ENCODE data around the gene COP1. TPM values are rescaled to one million over a fixed set of nuclear protein-coding genes. Genes with fewer than 3 reads are reported as not detected.
A peak's percentile ranks its signal among the peaks of the same experiment; 100 is the strongest.

COP1 gene
- total and polyA plus RNA-seq, 2 of the 4 experiments (the other 2 are of a cell fraction) = 17.8 to 35.0 TPM

GRCh38 chr1:176102768-176103350 lies 104.2 kb downstream of the COP1 start:
- BruUV-seq (replicated peaks) = no TSS peak
- Histone ChIP-seq H3K18ac (ENCODE audit: low read depth, low read length) (no peak overlapping the region), H3K23ac (ENCODE audit: low read depth, low read length) (no peak overlapping the region), H3K4me3 (ENCODE audit: insufficient read depth, low read depth, low read length) (no peak overlapping the region), H3K14ac (replicated peaks; ENCODE audit: low read depth, low read length) (no peak overlapping the region), H3K9me3 (ENCODE audit: control insufficient read depth, insufficient read depth, low read length) (peaks cover 6% of the 10 kb centered on the region), H2BK20ac (ENCODE audit: low read depth, low read length) (no peak overlapping the region), H4K5ac (ENCODE audit: low read depth, low read length) (no peak overlapping the region), H3K4me2 (ENCODE audit: low read depth, low read length) (no peak overlapping the region), H2AK5ac (ENCODE audit: low read depth, low read length) (no peak overlapping the region), H3K36me3 (ENCODE audit: control insufficient read depth, insufficient read depth, low read length) (peaks cover 7% of the 10 kb centered on the region), H4K20me1 (ENCODE audit: insufficient read depth, low read length) (no peaks in the 10 kb centered on the region), H3K27ac (ENCODE audit: insufficient read depth, low read length) (no peak overlapping the region), H2AK9ac (replicated peaks; ENCODE audit: low read depth, low read length, poor library complexity) (no peak overlapping the region), H3K56ac (ENCODE audit: extremely low read depth, insufficient read depth, low read length) (no peak overlapping the region), H3K9me1 (ENCODE audit: insufficient read depth, low read length) (no peaks in the 10 kb centered on the region; the same call in 1 of the 2 replicates), H3K9ac (ENCODE audit: low read depth, low read length) (no peak overlapping the region), H2AFZ (replicated peaks; ENCODE audit: low read length, poor library complexity) (no peak overlapping the region), H3K79me1 (ENCODE audit: low read depth in 1 of 2, low read length in 2 of 2) (peaks cover 8 to 12% of the 10 kb centered on the region in 2 experiments; a peak in 3 of 4 replicates), H2BK15ac (ENCODE audit: low read depth, low read length) (no peak overlapping the region), H4K91ac (ENCODE audit: insufficient read depth, low read depth, low read length) (no peak overlapping the region), H2BK5ac (ENCODE audit: low read depth, low read length, poor library complexity, severe bottlenecking) (no peak overlapping the region), H3K4me1 (ENCODE audit: control insufficient read depth, insufficient read depth, low read length) (no peaks in the 10 kb centered on the region), H2BK120ac (ENCODE audit: low read depth, low read length) (no peak overlapping the region), H3K27me3 (ENCODE audit: control insufficient read depth, insufficient read depth, low read length) (no peaks in the 10 kb centered on the region), H3K4ac (ENCODE audit: low read depth, low read length) (no peak overlapping the region), H4K8ac (ENCODE audit: low read depth in 2 of 2, low read length in 2 of 2) (no peak overlapping the region)
- dilution Hi-C loops (cut with HindIII; ENCODE audit: low sequenced_read_pairs, unreplicated experiment) (no loop called here), in situ Hi-C loops (cut with MboI; ENCODE audit: low sequenced_read_pairs) (no loop called here), intact Hi-C loops (cut with micrococcal nuclease) (no loop called here)
- DNase-seq (peak; percentile 64), ATAC-seq (ENCODE audit: low read depth) (no peak; the same call in 1 of the 2 replicates)
- POLR2A ChIA-PET (ENCODE audit: unreplicated experiment) = no interaction called here
- CTCF ChIA-PET = no interaction called here
- TF ChIP-seq RFX5 (IDR thresholded peaks at IDR 0.05; ENCODE audit: low read depth, low read length) (no peak), NFE2L2 (IDR thresholded peaks at IDR 0.05; ENCODE audit: low read depth, low read length) (no peak), MAZ (IDR thresholded peaks at IDR 0.05; ENCODE audit: borderline replicate concordance, low read depth, low read length) (no peak), FOS (IDR thresholded peaks at IDR 0.05; ENCODE audit: low read depth, low read length) (no peak), USF2 (IDR thresholded peaks at IDR 0.05; ENCODE audit: low read depth, low read length) (no peak), SMC3 (IDR thresholded peaks at IDR 0.05; ENCODE audit: low read depth, low read length) (no peak), RAD21 (IDR thresholded peaks at IDR 0.05; ENCODE audit: low read length) (no peak), BHLHE40 (IDR thresholded peaks at IDR 0.05; ENCODE audit: low read depth, low read length) (no peak)
- WGBS, 2 experiments (ENCODE audit: extremely low coverage in 2 of 2, insufficient read length in 1 of 2) = no CpG with 5 or more reads among the region's 1 CpG

Measured in IMR-90 (cell line).